ENCODE results near the gene CTNS.

CTNS gene

DNA sequence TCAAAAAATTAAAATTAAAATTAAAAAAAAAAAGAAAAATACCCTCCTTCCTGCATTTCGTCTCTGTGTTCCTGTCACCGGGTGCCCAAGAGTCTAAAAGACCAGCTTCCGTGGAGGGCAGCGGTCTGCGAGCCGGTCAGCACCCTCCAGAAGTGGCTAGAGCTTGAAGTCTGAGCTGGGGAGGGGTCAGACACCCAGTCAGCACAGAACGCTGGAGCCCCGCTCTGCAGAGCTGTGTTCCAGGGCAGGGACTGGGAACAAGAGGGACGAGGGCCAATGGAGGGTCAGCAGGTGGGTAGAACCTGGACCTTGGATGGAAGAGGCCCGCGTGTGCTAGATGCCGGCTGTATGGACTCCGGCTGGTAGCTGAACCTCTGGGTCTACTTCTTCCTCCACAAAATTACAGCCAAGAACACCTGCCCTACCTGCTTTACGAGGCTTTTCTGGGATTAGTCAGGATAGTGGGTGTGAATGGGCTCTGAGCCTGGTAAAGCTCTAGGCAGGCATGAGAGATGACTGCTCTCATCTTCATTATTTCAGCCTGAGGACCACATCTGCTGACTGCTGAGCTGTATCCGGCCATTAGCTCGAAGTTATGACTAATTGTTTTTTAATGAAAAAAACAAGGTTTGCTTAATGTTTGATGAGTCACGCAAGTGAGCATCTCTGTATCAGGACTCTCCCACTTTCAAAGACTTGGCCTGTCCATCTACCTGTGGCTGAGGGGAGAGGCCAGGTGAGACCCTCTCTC, 33.3 kb upstream of the CTNS start:
- H3K4ac ChIP-seq (ENCODE audit: low read depth in 1 of 2, low read length in 2 of 2) = no peak overlapping the region
- H3K9ac ChIP-seq (ENCODE audit: low read length) = peak overlapping the region; percentile 52
- no peak overlapping the region for H3K4me2 ChIP-seq (ENCODE audit: low read length, poor library complexity, severe bottlenecking)
- no peaks in the 10 kb centered on the region for H3K27me3 ChIP-seq (ENCODE audit: control insufficient read depth in 1 of 2, insufficient read depth in 1 of 2, low read length in 2 of 2)
- peak; percentile 34 for DNase-seq
- no peak overlapping the region for H3K18ac ChIP-seq (ENCODE audit: low read depth in 1 of 2, low read length in 2 of 2)
- no peak overlapping the region for H4K8ac ChIP-seq (ENCODE audit: low read length)
- H3K23ac ChIP-seq (ENCODE audit: low read length in 2 of 2) = no peak overlapping the region
- no peak overlapping the region for H2BK120ac ChIP-seq (ENCODE audit: low read depth, low read length)
- H2BK5ac ChIP-seq (ENCODE audit: low read depth, low read length, poor library complexity, severe bottlenecking) = no peak overlapping the region
- H3K9me3 ChIP-seq (ENCODE audit: control insufficient read depth, low read length) = no peaks in the 10 kb centered on the region
- no peak overlapping the region for H2AK5ac ChIP-seq (ENCODE audit: low read length, severe bottlenecking)
- H2AFZ ChIP-seq (ENCODE audit: low read depth, low read length) = no peak overlapping the region
- peaks cover 10% of the 10 kb centered on the region for H3K4me1 ChIP-seq (ENCODE audit: control insufficient read depth, insufficient read depth, low read depth, low read length)
- H3K79me1 ChIP-seq (replicated peaks; ENCODE audit: low read length, poor library complexity, severe bottlenecking) = no peaks in the 10 kb centered on the region
- H2BK15ac ChIP-seq (ENCODE audit: low read depth, poor library complexity, severe bottlenecking) = no peak overlapping the region
- no peak overlapping the region for H4K91ac ChIP-seq (ENCODE audit: low read length)
- H3K27ac ChIP-seq (ENCODE audit: low read length, poor library complexity, severe bottlenecking) = no peak overlapping the region
- H3K4me3 ChIP-seq (ENCODE audit: insufficient read depth in 1 of 2, low read depth in 1 of 2, low read length in 2 of 2) = no peak overlapping the region
- H3K36me3 ChIP-seq (ENCODE audit: control insufficient read depth in 1 of 2, insufficient read depth in 2 of 2, low read depth in 1 of 2, low read length in 2 of 2) = peaks cover 14 to 30% of the 10 kb centered on the region in 2 experiments
- no peak overlapping the region for H3K14ac ChIP-seq (ENCODE audit: low read length in 2 of 2)
- WGBS = 93% methylated on average over 12 of the region's 17 CpGs
- no peak overlapping the region for H2BK12ac ChIP-seq (ENCODE audit: low read length in 2 of 2)

DNA sequence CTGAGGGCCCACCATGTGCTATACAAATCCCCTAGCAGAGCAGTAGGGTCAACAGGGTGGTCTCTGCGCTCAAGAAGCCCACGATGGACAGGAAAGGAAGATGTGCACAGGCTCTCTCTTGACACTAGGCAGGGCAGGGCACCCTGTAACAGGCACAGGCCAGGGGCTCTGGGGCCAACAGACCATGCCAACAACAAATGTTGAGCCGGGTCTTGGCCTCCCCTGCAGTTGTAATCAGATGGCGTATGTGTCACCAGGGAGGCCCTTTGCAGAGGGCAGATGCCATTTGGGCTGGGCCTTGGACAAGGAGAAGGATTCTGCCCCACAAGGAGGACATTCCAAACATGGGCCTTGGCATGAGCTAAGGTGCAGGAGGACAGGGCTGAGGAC, 32.7 kb upstream of the CTNS start:
- H4K8ac ChIP-seq (ENCODE audit: low read length) = peak overlapping the region; percentile 55
- WGBS = 96% methylated on average over 4 of the region's 4 CpGs
- H3K14ac ChIP-seq (ENCODE audit: low read length in 2 of 2) = no peak overlapping the region
- H3K9me3 ChIP-seq (ENCODE audit: control insufficient read depth, low read length) = no peaks in the 10 kb centered on the region
- no peak overlapping the region for H2BK15ac ChIP-seq (ENCODE audit: low read depth, poor library complexity, severe bottlenecking)
- no peak overlapping the region for H2BK120ac ChIP-seq (ENCODE audit: low read depth, low read length)
- peaks cover 10% of the 10 kb centered on the region for H3K4me1 ChIP-seq (ENCODE audit: control insufficient read depth, insufficient read depth, low read depth, low read length)
- H3K23ac ChIP-seq (ENCODE audit: low read length in 2 of 2) = no peak overlapping the region
- no peak overlapping the region for H3K4ac ChIP-seq (ENCODE audit: low read depth in 1 of 2, low read length in 2 of 2)
- H3K4me3 ChIP-seq (ENCODE audit: insufficient read depth in 1 of 2, low read depth in 1 of 2, low read length in 2 of 2) = no peak overlapping the region
- no peak overlapping the region for H3K4me2 ChIP-seq (ENCODE audit: low read length, poor library complexity, severe bottlenecking)
- DNase-seq = no peak
- H3K27me3 ChIP-seq (ENCODE audit: control insufficient read depth in 1 of 2, insufficient read depth in 1 of 2, low read length in 2 of 2) = no peaks in the 10 kb centered on the region
- no peak overlapping the region for H3K9ac ChIP-seq (ENCODE audit: low read length)
- no peak overlapping the region for H3K27ac ChIP-seq (ENCODE audit: low read length, poor library complexity, severe bottlenecking)
- peaks cover 18 to 35% of the 10 kb centered on the region in 2 experiments for H3K36me3 ChIP-seq (ENCODE audit: control insufficient read depth in 1 of 2, insufficient read depth in 2 of 2, low read depth in 1 of 2, low read length in 2 of 2)
- no peak overlapping the region for H2BK5ac ChIP-seq (ENCODE audit: low read depth, low read length, poor library complexity, severe bottlenecking)
- H2AK5ac ChIP-seq (ENCODE audit: low read length, severe bottlenecking) = no peak overlapping the region
- H4K91ac ChIP-seq (ENCODE audit: low read length) = no peak overlapping the region
- no peak overlapping the region for H2AFZ ChIP-seq (ENCODE audit: low read depth, low read length)
- H2BK12ac ChIP-seq (ENCODE audit: low read length in 2 of 2) = no peak overlapping the region
- no peaks in the 10 kb centered on the region for H3K79me1 ChIP-seq (replicated peaks; ENCODE audit: low read length, poor library complexity, severe bottlenecking)
- H3K18ac ChIP-seq (ENCODE audit: low read depth in 1 of 2, low read length in 2 of 2) = no peak overlapping the region

DNA sequence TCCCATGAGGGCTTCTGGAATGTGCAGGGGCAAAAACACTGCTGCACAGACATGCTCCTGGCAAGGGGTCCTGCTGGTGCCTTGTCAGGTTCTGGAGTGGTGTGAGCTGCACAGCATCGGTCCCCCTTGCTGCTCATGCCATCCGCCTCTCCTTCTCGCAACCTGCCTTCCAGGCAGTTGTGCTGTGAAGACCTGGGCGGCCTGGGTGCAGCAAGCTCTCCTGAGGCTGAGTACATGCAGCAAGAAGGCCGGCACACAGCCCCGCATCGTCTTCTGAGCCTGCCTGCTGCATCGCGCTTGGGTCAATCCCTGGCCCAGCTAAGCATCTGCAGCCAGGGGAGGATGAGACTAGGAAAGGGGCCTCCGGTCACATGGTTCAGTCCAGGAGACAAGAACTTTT, 26.9 kb upstream of the CTNS start:
- no peak overlapping the region for H4K8ac ChIP-seq (ENCODE audit: low read length)
- no peak overlapping the region for H3K9ac ChIP-seq (ENCODE audit: low read length)
- peaks cover 47 to 71% of the 10 kb centered on the region in 2 experiments for H3K36me3 ChIP-seq (ENCODE audit: control insufficient read depth in 1 of 2, insufficient read depth in 2 of 2, low read depth in 1 of 2, low read length in 2 of 2)
- no peaks in the 10 kb centered on the region for H3K9me3 ChIP-seq (ENCODE audit: control insufficient read depth, low read length)
- H3K27ac ChIP-seq (ENCODE audit: low read length, poor library complexity, severe bottlenecking) = no peak overlapping the region
- H2BK15ac ChIP-seq (ENCODE audit: low read depth, poor library complexity, severe bottlenecking) = no peak overlapping the region
- H4K91ac ChIP-seq (ENCODE audit: low read length) = no peak overlapping the region
- H3K14ac ChIP-seq (ENCODE audit: low read length in 2 of 2) = no peak overlapping the region
- no peak overlapping the region for H3K23ac ChIP-seq (ENCODE audit: low read length in 2 of 2)
- H2AFZ ChIP-seq (ENCODE audit: low read depth, low read length) = no peak overlapping the region
- WGBS = 98% methylated on average over 10 of the region's 10 CpGs
- no peaks in the 10 kb centered on the region for H3K27me3 ChIP-seq (ENCODE audit: control insufficient read depth in 1 of 2, insufficient read depth in 1 of 2, low read length in 2 of 2)
- peaks cover 2% of the 10 kb centered on the region for H3K4me1 ChIP-seq (ENCODE audit: control insufficient read depth, insufficient read depth, low read depth, low read length)
- H3K18ac ChIP-seq (ENCODE audit: low read depth in 1 of 2, low read length in 2 of 2) = no peak overlapping the region
- no peak overlapping the region for H3K4ac ChIP-seq (ENCODE audit: low read depth in 1 of 2, low read length in 2 of 2)
- no peak overlapping the region for H2AK5ac ChIP-seq (ENCODE audit: low read length, severe bottlenecking)
- no peak overlapping the region for H3K4me3 ChIP-seq (ENCODE audit: insufficient read depth in 1 of 2, low read depth in 1 of 2, low read length in 2 of 2)
- DNase-seq = no peak
- peaks cover 3% of the 10 kb centered on the region for H3K79me1 ChIP-seq (replicated peaks; ENCODE audit: low read length, poor library complexity, severe bottlenecking)
- no peak overlapping the region for H2BK120ac ChIP-seq (ENCODE audit: low read depth, low read length)
- no peak overlapping the region for H3K4me2 ChIP-seq (ENCODE audit: low read length, poor library complexity, severe bottlenecking)
- no peak overlapping the region for H2BK5ac ChIP-seq (ENCODE audit: low read depth, low read length, poor library complexity, severe bottlenecking)
- H2BK12ac ChIP-seq (ENCODE audit: low read length in 2 of 2) = no peak overlapping the region

DNA sequence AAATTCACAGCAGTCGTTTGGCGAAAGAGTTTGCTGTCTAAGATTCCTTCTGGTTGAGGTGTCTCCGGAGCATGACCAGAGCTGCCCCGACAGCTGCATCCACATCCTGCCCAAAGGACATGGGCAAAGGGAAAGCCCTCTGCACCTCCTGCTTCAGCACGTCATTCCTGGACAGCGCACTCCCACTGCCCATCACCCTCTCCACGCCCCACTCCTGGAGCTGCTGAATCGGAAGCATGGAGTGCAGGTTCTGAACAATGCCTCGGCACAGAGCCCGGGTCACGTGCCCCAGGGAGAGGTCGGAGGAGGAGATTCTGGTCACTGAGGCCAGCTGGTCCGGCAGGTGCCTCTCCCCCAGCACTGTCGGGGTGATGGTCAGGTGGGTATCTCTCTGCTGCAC, 26.0 kb upstream of the CTNS start:
- H3K27me3 ChIP-seq (ENCODE audit: control insufficient read depth in 1 of 2, insufficient read depth in 1 of 2, low read length in 2 of 2) = no peaks in the 10 kb centered on the region
- peaks cover 2% of the 10 kb centered on the region for H3K4me1 ChIP-seq (ENCODE audit: control insufficient read depth, insufficient read depth, low read depth, low read length)
- H3K14ac ChIP-seq (ENCODE audit: low read length in 2 of 2) = no peak overlapping the region
- no peak overlapping the region for H4K91ac ChIP-seq (ENCODE audit: low read length)
- no peak overlapping the region for H2BK120ac ChIP-seq (ENCODE audit: low read depth, low read length)
- no peak overlapping the region for H3K4me3 ChIP-seq (ENCODE audit: insufficient read depth in 1 of 2, low read depth in 1 of 2, low read length in 2 of 2)
- 98% methylated on average over 14 of the region's 14 CpGs for WGBS
- H3K36me3 ChIP-seq (ENCODE audit: control insufficient read depth in 1 of 2, insufficient read depth in 2 of 2, low read depth in 1 of 2, low read length in 2 of 2) = peaks cover 54 to 73% of the 10 kb centered on the region in 2 experiments
- no peak overlapping the region for H3K4me2 ChIP-seq (ENCODE audit: low read length, poor library complexity, severe bottlenecking)
- no peak overlapping the region for H2AFZ ChIP-seq (ENCODE audit: low read depth, low read length)
- no peak overlapping the region for H3K27ac ChIP-seq (ENCODE audit: low read length, poor library complexity, severe bottlenecking)
- H3K18ac ChIP-seq (ENCODE audit: low read depth in 1 of 2, low read length in 2 of 2) = no peak overlapping the region
- no peak overlapping the region for H2AK5ac ChIP-seq (ENCODE audit: low read length, severe bottlenecking)
- H2BK15ac ChIP-seq (ENCODE audit: low read depth, poor library complexity, severe bottlenecking) = no peak overlapping the region
- no peak overlapping the region for H3K9ac ChIP-seq (ENCODE audit: low read length)
- H3K79me1 ChIP-seq (replicated peaks; ENCODE audit: low read length, poor library complexity, severe bottlenecking) = peaks cover 3% of the 10 kb centered on the region
- no peak overlapping the region for H3K4ac ChIP-seq (ENCODE audit: low read depth in 1 of 2, low read length in 2 of 2)
- DNase-seq = no peak
- no peak overlapping the region for H4K8ac ChIP-seq (ENCODE audit: low read length)
- H2BK5ac ChIP-seq (ENCODE audit: low read depth, low read length, poor library complexity, severe bottlenecking) = no peak overlapping the region
- no peak overlapping the region for H3K23ac ChIP-seq (ENCODE audit: low read length in 2 of 2)
- no peaks in the 10 kb centered on the region for H3K9me3 ChIP-seq (ENCODE audit: control insufficient read depth, low read length)
- H2BK12ac ChIP-seq (ENCODE audit: low read length in 2 of 2) = no peak overlapping the region

Data from mesenchymal stem cell (in vitro differentiated cells and primary cell).